ENCODE measurements around the gene ENPP7. TPM values are rescaled to one million over a fixed set of nuclear protein-coding genes. Genes with fewer than 3 reads are reported as not detected.

ENPP7 gene
- total and polyA plus RNA-seq, 3 experiments from 2014 or later = 0.11 to 0.26 TPM; not detected in 1

- Mint-ChIP-seq H3K4me3 (peak overlapping the region in 3 of 7 donors; percentile 10 to 48 (median 15)), H3K36me3 (no peaks in the 10 kb centered on the region), H3K9me3 (no peaks in the 10 kb centered on the region), H3K4me1 (peaks cover 9 to 31% (median 9%) of the 10 kb centered on the region in 3 donors), H3K27ac (peak overlapping the region in 1 of 8 donors; percentile 67), H3K27me3 (peaks cover 26 to 49% of the 10 kb centered on the region in 2 donors)
- POLR2A ChIA-PET = no interaction called here
- CTCF ChIA-PET = no interaction called here
- Histone ChIP-seq H3K27ac (ENCODE audit: low read depth, low read length) (no peak overlapping the region), H3K36me3 (ENCODE audit: insufficient read depth, low read length) (no peaks in the 10 kb centered on the region), H3K4me3 (ENCODE audit: low read length) (no peak overlapping the region), H3K4me1 (ENCODE audit: insufficient read depth, low read length) (peaks cover 29% of the 10 kb centered on the region), H3K27me3 (ENCODE audit: insufficient read depth, low read length, poor library complexity, severe bottlenecking) (peaks cover 33% of the 10 kb centered on the region), H3K9me3 (ENCODE audit: low read length) (no peaks in the 10 kb centered on the region)
- no peak for DNase-seq
Observed at GRCh38 chr17:79791735-79792161, 61.0 kb downstream of the ENPP7 start.

Other genes starting within 250 kb of the ENPP7 start
- not detected for gene RBFOX3, start 119.9 kb upstream of the ENPP7 start, total RNA-seq
- not detected for gene RBFOX3, start 119.9 kb upstream of the ENPP7 start, polyA plus RNA-seq
- gene CBX2, start 47.2 kb downstream of the ENPP7 start, total RNA-seq = 1 to 10 TPM; 2.0 to 2.2 TPM
- gene CBX2, start 47.2 kb downstream of the ENPP7 start, polyA plus RNA-seq = 0.10 TPM
- 1 to 10 TPM; 1.9 to 2.2 TPM for gene CBX8, start 66.1 kb downstream of the ENPP7 start, total RNA-seq
- gene CBX8, start 66.1 kb downstream of the ENPP7 start, polyA plus RNA-seq = 0.91 TPM
- 10 to 100 TPM in 1 of 2 experiments, 1 to 10 TPM in 1; 9.8 to 12.2 TPM for gene CBX4, start 108.5 kb downstream of the ENPP7 start, total RNA-seq
- 12.1 TPM for gene CBX4, start 108.5 kb downstream of the ENPP7 start, polyA plus RNA-seq